Measurements from ENCODE around the gene ALG11.

DNA sequence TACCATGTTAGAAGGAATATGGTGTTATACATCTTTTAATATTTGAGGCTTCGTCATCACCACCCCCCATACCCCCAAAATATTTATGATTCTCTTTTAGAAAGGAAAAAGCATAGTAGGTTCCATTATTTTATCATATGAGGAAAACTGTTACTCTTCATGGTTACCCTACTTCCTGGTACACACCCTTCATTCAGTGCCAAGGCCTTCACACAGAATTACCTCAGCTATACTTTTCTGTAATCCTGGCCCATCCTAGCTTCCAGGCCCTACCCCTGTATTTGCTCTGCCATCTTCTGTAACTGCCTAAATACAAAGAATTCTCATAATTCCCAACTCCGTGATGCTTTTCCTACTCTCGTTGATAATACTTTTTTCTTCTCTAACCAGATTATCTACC lies 8.0 kb downstream of the ALG11 start:
- TF ChIP-seq CTCF (IDR thresholded peaks at IDR 0.05) (no peak), POLR2A (IDR thresholded peaks at IDR 0.05) (no peak), POLR2AphosphoS5 (IDR thresholded peaks at IDR 0.05) (no peak)

Measured in breast epithelium (tissue), 3 donors.